ENCODE data around the gene SNX17. TPM values are rescaled to one million over a fixed set of nuclear protein-coding genes. Genes with fewer than 3 reads are reported as not detected.
"Not testable (repeated sequence)": the region's sequence is repeated elsewhere in the genome, so short reads cannot be mapped to it uniquely, and the experiment has no call there.

The SNX17 gene
- 62.1 TPM for total RNA-seq

GRCh38 chr2:27370026-27370815, at the start of gene SNX17, which contains the start of gene EIF2B4:
Gene SNX17, plus strand, starts transcription at chr2:27370616. Its CDS starts 128 bp downstream, at chr2:27370744.
Gene EIF2B4, minus strand, starts transcription at chr2:27370338. Its CDS starts 24 bp downstream, at chr2:27370314.
- ATAC-seq, result peak; percentile 93

- peak; percentile 77 for ATAC-seq
These were observed 49.4 kb upstream of the SNX17 start for GRCh38 chr2:27320958-27321543.

DNA sequence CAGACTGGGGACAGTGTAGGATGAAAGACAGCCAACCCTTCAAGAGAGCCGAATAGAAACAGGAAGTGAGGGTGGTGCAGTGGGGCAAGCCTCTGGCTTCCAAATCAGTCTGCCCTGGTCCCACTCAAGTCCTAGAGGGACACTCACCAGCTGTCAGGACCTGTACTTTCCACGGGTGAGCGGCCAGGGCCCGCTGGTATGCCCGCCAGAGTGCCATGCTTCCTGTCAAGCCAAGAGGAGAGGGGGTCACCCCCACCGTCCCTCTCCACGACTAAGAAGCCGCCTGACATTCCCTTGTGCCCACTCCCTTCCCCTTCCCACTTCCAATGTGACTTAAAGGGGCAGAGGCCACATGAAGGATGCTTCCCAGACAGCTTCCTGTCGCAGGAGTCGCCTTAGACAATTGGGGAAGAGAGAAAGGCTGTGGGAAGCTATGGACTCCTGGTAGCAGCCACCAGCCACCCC, 48.1 kb upstream of the SNX17 start:
- peak; percentile 35 for ATAC-seq

- ATAC-seq, result peak; percentile 93
These were observed 47.4 kb upstream of the SNX17 start, which contains the start of gene MPV17 for GRCh38 chr2:27322766-27323595. Gene MPV17, minus strand, starts transcription at chr2:27323097. Its CDS starts 580 bp downstream, at chr2:27322517.

- no peak for ATAC-seq
These were observed 46.7 kb upstream of the SNX17 start for GRCh38 chr2:27323596-27324285.

- no peak for ATAC-seq
These were observed 45.7 kb upstream of the SNX17 start for GRCh38 chr2:27324720-27325119.

DNA sequence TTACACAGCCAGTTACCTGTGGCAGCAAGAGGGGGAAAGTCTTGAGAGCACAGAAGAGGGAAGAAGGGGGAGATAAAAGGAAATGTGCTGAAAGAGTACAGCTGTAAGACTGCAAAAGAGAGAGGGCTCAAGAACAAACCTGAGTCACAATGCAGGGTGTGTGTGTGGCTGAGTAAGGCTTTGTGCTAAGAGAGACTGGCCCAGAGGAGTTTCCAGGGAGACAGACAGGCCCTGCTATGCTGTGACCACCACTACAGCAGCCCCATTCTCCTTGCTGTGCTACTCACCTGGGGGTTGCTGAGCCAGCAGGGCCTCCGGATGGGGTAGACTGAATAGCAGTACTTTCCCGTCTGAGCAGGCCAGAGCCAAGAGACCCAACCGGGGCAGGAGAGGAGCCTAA, 35.1 kb upstream of the SNX17 start:
- peak; percentile 55 for ATAC-seq

GRCh38 chr2:27336173-27336572, 34.2 kb upstream of the SNX17 start:
- no peak for ATAC-seq

- peak; percentile 87 for ATAC-seq
These were observed 22.8 kb upstream of the SNX17 start for GRCh38 chr2:27347641-27348040.

DNA sequence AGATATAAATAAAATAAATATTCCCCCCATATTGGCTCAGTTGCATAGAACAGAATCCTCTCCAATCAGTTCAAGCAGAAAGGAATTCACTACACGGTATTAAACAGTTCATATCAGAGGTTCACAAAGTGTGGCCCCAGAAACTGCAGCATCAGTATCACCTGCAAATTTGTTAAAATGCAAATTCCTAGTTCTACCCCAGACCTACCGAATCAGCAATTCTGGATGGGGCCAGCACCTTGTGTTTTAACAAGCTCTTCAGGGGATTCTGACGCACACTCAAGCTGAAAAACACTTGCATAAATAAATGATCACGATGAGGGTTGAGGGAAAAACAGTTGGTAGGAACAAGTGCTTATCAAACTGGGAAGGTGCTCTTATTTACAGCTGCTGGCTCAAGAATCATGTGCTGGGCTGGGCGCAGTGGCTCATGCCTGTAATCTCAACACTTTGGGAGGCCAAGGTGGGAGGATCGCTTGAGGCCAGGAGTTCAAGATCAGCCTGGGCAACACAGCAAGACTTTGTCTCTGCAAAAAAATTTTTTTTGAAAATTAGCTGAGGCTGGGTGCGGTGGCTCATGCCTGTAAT, 20.2 kb upstream of the SNX17 start:
- no peak for ATAC-seq

DNA sequence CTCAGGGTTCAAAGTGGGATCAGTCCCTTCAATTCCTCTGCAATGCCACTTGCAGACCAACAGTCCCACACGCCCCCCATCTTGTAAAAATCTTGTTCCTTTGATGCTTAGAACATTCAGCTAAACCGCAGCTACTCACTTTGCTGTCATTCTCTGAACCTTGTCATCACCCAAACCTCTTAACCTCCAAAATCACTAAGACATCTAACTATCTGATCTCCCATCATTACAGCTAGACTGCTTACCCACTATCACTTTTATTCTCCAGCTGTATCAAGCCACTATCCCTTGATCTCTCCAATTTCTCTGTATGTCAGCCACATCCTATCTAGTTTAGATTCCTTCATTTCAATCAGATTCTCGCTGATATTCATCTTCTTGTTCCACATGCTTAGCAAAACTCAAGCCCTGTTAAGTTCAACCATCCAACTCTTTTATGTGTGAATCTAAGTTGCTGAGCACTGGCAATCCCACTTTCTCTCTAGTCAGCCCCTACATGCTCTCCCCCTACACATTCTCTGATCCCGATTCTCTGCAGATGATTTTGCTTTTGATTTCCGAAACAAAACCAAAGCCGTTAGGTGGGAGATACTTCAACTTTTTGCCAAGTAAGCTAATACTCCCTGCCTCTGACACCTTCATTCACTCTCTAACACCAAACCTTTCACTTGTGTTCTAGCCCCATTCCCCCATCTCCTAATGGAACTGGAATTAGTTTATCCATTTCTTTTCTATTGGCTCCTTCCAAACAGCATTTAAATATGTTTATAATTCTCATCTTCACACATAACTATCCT, 18.4 kb upstream of the SNX17 start:
- ATAC-seq, result no peak

DNA sequence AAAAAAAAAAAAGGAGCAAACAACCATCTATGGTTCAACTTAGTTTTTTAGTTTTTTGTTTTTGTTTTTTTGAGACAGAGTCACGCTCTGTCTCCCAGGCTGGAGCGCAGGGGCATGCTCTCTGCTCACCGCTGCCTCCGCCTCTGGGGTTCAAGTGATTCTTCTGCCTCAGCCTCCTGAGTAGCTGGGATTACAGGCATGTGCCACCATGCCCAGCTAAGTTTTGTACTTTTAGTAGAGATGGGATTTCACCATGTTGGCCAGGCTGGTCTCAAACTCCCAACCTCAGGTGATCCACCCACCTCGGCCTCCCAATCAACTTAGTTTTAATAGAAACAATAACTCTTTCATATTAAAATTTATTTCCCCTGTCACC, 17.0 kb upstream of the SNX17 start:
- not testable (repeated sequence) for ATAC-seq

DNA sequence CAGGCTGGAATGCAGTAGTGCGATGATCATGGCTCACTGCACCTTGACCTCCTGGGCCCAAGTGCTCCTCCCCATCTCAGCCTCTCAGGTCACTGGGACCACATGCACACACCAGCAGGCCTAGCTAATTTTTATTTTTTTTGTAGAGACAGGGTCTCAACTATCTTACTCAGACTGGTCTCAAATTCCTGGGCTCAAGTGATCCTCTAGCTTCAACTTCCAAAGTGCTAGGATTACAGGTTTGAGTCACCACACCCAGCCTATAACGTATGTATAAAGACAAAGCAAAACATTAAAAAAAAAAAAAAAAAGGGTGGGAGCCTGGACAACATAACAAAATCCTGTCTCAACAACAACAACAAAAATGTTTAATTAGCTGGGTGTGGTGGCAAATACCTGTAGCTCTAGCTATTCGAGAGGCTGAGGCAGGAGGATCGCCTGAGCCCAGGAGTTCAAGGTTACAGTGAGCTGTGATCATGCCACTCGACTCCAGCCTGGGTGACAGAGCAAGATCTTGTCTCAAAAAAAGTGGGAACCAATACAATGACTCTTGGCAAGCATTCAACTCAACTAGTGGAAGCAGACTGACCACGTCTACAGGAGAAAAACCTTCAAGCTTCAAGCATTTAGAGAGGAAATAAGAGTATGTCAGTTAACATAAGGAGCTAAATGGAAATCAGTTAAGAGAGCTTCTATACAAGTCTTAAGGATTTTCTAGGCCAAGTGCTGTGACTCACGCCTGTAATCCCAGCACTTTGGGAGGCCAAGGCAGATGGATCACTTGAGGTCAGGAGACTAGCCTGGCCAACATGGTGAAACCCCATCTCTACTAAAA, 16.4 kb upstream of the SNX17 start:
- ATAC-seq, result no peak

GRCh38 chr2:27354597-27354927, 15.9 kb upstream of the SNX17 start:
- no peak for ATAC-seq

GRCh38 chr2:27356056-27356381, 14.4 kb upstream of the SNX17 start:
- peak; percentile 45 for ATAC-seq

- ATAC-seq, result peak; percentile 93
These were observed 13.8 kb upstream of the SNX17 start, which contains the start of gene GTF3C2 for GRCh38 chr2:27356382-27357181. Gene GTF3C2, minus strand, starts transcription at chr2:27356764. Its CDS starts 13,210 bp downstream, at chr2:27343554.

- ATAC-seq, result no peak
These were observed 7.6 kb upstream of the SNX17 start for GRCh38 chr2:27362678-27363420.

DNA sequence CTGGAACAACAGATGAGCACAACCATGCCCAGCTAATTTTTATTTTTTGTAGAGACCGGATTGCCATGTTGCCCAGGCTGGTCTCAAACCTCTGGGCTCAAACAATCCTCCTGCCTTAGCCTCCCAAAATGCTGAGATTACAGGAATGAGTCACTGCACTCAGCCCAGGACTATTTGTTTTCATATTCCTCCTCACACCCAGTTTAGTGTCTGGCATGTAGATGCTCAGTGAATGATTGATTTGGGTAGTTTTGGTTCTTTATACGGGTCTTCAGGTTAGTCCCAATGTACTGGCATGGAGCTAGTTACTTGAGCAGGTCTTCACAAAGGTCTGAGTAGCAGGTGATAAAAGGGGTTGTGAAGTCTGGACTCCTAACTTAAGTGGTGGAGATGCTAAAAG, 6.5 kb upstream of the SNX17 start:
- ATAC-seq, result no peak
